ENCODE results near the gene CHMP5.

The CHMP5 gene

DNA sequence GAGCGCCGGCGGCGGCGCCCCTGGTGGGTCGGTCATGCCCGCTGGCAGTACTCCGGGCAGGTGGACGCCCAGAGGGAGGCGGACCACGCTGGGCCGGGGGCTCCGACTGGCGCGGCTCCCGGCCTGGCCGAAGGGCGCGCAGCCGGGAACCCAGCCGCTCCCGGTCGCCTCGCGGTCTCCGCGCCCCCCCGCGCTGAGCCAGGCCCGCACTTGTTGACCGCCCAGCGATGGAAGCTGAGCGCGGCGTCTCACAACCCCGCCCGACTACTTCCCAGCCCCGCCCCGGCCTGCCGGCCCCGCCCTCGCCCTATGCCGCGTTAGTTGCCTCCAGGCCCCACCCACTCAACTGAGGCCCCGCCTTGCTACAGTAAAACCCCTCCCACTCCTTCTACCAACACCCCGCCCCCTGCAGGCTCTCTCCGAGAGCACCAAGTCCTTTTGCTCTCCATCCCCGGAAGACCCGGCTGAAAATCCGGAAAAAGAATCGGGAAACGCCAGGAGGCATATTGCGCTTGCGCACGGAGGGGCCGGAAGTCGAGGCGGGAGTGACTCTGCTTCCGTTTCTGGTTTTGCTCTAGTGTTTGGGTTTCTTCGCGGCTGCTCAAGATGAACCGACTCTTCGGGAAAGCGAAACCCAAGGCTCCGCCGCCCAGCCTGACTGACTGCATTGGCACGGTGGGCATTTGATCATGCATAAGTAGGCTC, at the start of gene CHMP5, which contains the start of gene BAG1:
Gene CHMP5, plus strand, starts transcription at position 577 of the 705 bp plus-strand sequence. Its CDS starts 30 bp downstream, at position 607.
Gene BAG1, minus strand, starts transcription at position 236 of the 705 bp plus-strand sequence.
- peak; percentile 98 for DNase-seq (ENCODE audit: low read depth)

DNA sequence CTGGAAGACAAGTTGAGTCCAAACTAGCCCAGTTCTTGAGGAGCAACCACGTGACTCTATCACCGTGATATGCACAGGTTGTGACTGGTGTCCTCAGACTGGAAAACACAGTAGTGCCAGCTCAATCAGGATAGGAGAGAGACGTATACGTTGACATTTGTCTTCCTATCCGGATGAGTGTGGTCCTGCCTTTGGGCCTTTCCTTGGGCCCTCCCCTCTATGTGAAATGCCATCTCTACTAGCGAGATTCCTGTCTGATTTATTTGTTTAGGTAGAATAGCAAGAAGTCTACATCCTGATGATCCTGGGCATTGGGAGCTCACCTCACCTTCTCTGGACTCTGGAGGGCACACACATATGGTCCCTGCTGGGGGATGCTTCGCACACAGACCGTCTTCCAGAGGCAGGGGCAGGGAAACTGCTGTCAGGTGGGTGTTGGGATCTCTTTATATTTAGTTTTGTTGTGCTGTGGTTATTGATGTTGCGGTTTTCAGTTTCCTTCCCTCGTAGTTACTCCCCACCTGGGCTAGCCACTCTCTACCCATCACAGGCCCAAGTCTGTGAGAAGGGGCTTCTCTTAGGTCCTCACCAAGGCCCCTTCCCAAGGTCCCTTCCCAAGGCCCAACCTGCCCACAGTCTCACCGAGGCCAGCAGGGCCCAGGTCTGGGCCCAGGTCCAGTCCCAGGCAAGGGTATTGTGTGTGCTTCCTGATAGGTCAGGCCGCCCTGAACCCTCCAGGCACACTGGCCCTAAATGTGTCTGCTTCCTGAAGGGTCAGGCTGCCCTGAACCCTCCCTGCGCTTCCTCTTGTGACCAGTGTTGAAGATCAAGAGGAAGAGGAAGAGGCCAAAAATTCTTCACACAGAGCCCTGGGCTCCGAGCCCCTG, 43.9 kb upstream of the CHMP5 start:
- no peak for DNase-seq (ENCODE audit: low read depth)

GRCh38 chr9:33221568-33221884, 43.3 kb upstream of the CHMP5 start:
- no peak for DNase-seq (ENCODE audit: low read depth)

- DNase-seq (ENCODE audit: low read depth): no peak
These were observed 42.8 kb upstream of the CHMP5 start for GRCh38 chr9:33222031-33222430.

DNA sequence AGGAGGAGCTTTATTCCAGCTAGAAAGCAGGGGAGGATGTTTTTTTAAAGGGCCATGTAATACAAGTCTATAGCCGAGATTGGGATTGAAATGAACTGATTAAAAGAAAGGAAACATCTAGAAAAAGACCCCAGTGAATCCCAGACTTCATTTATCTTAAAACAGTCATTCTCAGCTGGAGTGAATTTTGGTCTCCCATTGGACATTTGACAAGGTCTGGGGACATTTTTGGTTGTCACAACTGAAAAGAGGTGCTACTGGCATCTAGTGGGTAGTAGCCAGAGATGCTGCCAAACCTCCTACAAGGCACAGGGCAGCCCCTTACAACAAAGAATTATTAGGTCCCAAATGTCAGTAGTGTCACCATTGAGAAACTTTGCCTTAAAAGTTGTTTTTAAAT, 41.2 kb upstream of the CHMP5 start:
- no peak for DNase-seq (ENCODE audit: low read depth)

GRCh38 chr9:33225319-33226147, 39.3 kb upstream of the CHMP5 start:
- peak; percentile 37 for DNase-seq (ENCODE audit: low read depth)

GRCh38 chr9:33227008-33227398, 37.8 kb upstream of the CHMP5 start:
- DNase-seq (ENCODE audit: low read depth): no peak

DNA sequence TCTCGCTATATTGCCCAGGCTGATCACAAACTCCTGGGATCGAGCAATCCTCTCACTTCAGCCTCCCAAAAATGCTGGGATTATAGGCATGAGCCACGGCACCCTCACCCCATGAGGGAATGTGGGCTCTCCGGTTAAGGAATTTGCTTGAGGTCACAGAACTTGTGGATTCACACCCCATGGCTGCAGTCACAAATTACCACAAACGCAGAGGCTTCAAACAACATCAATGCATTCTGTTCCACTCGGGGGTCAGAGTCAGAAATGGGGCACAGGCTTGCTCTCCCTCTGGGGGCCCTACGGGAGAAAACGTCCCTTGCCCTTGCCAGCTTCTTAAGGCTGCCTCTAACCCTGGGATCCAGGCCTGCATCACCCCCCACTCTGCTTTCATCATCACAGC, 37.1 kb upstream of the CHMP5 start:
- no peak for DNase-seq (ENCODE audit: low read depth)

- no peak for DNase-seq (ENCODE audit: low read depth)
These were observed 36.2 kb upstream of the CHMP5 start for GRCh38 chr9:33228606-33229005.

DNA sequence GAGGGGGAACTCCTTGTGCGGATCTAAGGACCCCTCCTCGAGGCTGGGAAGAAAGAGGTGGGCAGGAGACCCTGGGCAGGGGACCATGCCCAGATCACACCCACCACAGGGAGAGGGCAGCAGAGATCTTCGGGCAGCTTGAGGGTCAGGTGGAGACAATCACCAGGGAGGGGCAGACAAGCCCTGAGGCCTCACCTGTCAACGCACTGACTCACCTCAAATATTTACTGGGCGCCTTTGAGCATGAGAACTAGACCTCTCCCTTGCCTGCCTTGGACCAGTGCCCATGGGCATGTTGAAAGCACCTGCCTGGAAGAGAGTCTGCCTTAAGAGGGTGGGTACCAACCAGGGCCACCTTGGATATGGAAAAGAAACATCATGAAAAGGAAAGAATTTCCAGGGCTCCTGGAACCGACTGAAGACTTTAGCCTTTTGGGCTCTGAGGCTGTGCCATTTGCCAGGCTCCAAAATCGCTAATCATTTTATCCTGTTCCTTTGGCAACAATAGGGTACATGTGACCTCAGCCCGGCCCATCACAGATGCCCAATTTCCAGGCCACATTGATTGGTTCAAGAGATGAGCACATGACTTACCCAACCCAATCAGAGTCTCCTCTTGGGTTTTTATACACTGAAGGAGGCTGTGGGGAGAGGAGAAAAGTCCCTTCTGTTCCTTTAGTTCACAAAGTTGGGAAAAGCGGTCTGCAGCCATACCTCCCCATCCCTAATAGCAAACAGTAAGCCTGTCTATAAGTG, 35.3 kb upstream of the CHMP5 start:
- DNase-seq (ENCODE audit: low read depth): no peak

GRCh38 chr9:33230756-33231622, 33.9 kb upstream of the CHMP5 start:
- no peak for DNase-seq (ENCODE audit: low read depth)

DNA sequence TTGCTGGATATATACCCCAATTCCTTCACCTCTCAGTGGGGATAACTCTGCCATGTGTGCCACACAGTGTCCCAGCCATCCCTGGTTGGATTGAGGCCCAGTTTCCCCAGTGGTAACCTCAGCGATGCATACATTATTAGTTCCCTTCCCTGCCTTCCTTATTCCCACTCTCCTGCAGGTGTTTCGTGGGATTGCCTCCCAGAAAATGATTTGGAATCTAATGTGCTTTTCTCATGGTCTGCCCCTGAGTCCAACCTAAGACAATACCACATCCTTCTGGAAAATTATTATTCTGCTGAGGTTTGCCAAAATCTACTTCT, 33.3 kb upstream of the CHMP5 start:
- DNase-seq (ENCODE audit: low read depth): no peak

DNA sequence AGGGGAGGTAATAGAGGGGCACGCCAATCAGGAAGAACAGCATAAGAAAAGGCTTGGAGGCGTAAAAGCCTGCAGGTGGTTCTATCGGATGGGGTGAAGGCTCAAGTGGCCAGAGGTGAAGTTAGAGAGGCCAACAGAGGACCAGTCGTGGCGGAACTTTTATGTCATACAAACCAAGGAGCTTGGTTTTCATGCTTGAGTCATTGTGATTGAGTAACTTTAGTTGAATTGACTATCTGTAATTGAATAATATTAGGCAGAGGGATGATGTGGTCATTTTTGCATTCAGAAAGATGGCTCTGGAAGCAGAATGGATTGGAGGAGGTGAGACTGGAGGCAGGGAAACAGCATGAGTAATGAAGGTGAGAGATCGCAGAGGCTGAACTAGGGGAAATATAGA, 32.0 kb upstream of the CHMP5 start:
- DNase-seq (ENCODE audit: low read depth): no peak

DNA sequence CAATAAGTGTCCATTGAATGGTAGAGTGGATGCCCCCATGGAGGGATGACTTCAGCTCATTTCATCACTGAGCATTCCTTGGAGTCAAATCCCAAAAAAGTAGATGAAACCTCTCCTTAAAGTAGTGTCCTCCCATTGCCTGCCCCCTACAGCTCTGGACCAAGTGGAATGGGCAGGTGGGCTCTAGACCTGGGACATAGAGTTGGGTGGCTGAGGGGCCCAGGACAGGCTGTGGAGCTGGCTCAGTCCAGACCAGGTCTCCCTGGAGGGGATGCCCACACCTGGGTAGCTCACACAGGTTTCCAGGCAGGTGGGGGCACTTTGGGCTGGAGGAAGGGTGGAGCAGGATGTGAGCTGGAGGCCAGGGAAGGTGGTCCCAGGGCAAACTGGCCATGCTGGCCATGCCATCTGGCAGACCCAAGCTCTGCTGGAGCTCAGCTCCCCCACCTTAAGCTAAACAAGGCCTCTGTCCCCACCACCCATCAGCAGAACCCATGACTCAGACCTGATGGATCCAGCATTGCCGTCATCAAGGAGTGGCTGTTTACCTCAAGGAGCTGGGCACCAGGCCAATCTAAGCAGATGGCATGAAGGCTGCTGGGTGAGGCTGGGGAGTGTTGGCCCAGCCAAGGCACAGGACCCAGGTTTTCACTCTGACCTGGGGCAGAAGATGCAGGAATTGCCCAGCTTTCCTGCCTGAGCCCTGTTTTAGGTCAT, 31.1 kb upstream of the CHMP5 start:
- DNase-seq (ENCODE audit: low read depth): peak; percentile 83

DNA sequence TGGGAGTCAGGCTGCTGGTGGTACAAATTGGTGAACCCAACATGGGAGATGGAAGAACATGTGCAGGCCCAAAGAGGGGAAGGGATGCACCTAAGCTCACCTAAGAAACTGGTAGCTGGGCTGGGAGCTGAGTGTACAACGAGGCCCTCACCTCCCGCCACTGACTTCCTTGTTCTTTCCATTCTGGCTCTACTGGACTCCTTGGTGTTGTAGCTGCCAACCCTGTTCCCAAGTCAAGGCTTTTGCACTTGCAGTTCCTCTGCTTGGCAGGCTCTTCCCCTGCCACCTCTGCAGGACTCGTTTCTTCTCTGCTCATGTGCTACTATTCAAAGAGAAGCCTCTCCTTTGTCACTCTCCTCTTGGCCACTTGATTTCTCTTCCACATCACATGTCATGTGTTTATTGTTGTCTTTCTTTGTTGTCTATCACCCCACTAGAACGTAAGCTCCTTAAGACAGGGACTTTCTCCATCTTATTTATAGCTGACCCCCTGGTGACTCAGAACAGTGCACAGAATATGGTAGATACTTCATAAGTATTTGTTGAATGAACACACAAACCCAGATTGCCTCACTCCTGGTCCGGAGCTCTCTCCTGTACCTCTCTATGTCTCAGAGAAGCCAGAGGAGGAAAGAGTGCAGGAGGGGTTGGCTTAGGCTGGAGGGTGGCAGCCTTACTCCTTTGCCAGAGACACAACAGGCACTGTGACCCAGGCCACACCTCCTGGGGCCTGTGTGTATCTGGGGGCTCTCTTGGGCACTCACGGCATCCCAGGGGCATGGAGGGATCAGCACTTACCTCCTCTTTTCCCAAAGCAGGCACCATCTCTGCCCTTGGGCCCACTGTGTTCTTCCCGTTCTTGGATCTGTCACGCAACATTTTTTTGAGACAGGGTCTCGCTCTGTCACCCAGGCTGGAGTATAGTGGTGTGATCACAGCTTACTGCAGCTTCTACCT, 30.1 kb upstream of the CHMP5 start:
- no peak for DNase-seq (ENCODE audit: low read depth)

GRCh38 chr9:33236571-33236970, 28.3 kb upstream of the CHMP5 start:
- no peak for DNase-seq (ENCODE audit: low read depth)

DNA sequence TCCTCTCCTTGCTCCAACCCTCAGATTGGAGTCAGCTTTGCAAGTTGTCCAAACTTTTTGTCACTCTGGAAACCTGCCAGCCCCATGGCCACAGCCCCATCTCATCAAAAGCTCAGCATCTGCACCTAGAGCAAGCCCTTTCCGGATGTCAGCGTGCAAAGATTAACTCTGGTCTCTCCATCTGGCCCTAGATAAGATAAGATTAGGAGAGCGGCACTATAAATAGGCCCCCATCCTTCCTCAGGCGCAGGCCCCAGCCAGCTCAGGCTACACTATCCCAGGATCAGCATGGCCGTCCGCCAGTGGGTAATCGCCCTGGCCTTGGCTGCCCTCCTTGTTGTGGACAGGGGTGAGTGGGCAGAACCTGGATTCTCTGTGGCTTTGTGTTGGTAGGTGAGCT, 24.9 kb upstream of the CHMP5 start, which contains the start of gene SPINK4:
Gene SPINK4, plus strand, starts transcription at position 247 of the 400 bp plus-strand sequence. Its CDS starts 42 bp downstream, at position 289.
- DNase-seq (ENCODE audit: low read depth): no peak

DNA sequence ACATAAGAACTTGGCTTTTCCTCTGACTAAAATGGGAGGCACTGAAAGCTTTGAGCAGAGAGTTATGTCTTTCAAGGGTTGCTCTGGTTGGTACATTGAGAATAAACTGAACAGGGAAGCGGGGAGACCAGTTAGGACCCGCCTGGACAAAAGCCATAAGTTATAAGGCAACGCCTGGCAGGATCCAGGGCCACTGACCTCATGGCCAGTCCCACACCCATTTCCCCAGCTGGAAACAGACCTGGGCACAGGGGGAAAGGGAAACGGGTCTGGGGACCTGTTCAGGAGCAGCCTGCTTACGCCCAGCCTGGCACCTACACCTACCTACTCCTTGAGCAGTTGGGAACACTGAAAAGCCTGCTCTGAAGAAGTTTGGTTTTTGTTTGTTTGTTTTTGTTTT, 23.6 kb upstream of the CHMP5 start:
- DNase-seq (ENCODE audit: low read depth): no peak

GRCh38 chr9:33242609-33243134, 22.2 kb upstream of the CHMP5 start:
- DNase-seq (ENCODE audit: low read depth): no peak
